CD14-positive monocyte (primary cell): ENCODE measurements around the gene EYS. TPM values are rescaled to one million over a fixed set of nuclear protein-coding genes. Genes with fewer than 3 reads are reported as not detected.

Source experiments
- DNase-seq, 3 donors: peaks; one replicate each; pipeline ENCODE4 v3.0.0-alpha.2; 2011 to 2022
- H2AFZ ChIP-seq: 2 replicates; pipeline ENCODE4 v1.6.0; 2012; ENCODE audit warnings: mild to moderate bottlenecking, low read depth, low read length, inconsistent platforms; ENCODE audit not compliant: insufficient read depth, poor library complexity, severe bottlenecking
- H3K27ac ChIP-seq, 2 donors: 1 replicate in 1 of 2; 2 replicates in 1 of 2; pipeline ENCODE4 v1.5.1; 2012 to 2013; ENCODE audit warnings: low read length in 2 of 2, control low read depth in 1 of 2, inconsistent platforms in 1 of 2, low read depth in 1 of 2, mild to moderate bottlenecking in 1 of 2
- H3K27me3 ChIP-seq, 2 donors: one replicate each; pipeline versions ENCODE4 v1.6.0 to v1.6.1; 2011 to 2013; ENCODE audit warnings: low read length in 2 of 2; ENCODE audit not compliant: control insufficient read depth in 2 of 2, insufficient read depth in 2 of 2
- H3K36me3 ChIP-seq, 2 donors: replicated peaks in 1 of 2; 1 replicate in 1 of 2; 2 replicates in 1 of 2; pipeline versions ENCODE4 v1.5.1 to v1.6.1; 2012 to 2013; ENCODE audit warnings: low read length in 2 of 2, control low read depth in 1 of 2, inconsistent platforms in 1 of 2, mild to moderate bottlenecking in 1 of 2; ENCODE audit not compliant: insufficient read depth in 2 of 2, control insufficient read depth in 1 of 2
- H3K4me1 ChIP-seq, 2 donors: 1 replicate in 1 of 2; 2 replicates in 1 of 2; pipeline versions ENCODE4 v1.5.1 to v1.6.1; 2012 to 2013; ENCODE audit warnings: low read length in 2 of 2, control low read depth in 1 of 2, inconsistent platforms in 1 of 2, mild to moderate bottlenecking in 1 of 2, moderate library complexity in 1 of 2; ENCODE audit not compliant: insufficient read depth in 2 of 2, control insufficient read depth in 1 of 2
- H3K4me2 ChIP-seq: replicated peaks from 2 replicates; pipeline ENCODE3; 2012; ENCODE audit warnings: low read length, moderate library complexity, mild to moderate bottlenecking; ENCODE audit not compliant: poor library complexity, severe bottlenecking; ENCODE audit errors: extremely low read depth
- H3K4me3 ChIP-seq, 3 experiments: fragments of 200-600 bp in 1 of 3; sonication (generic) in 1 of 3; replicated peaks in 1 of 3; 1 replicate in 2 of 3; 2 replicates in 1 of 3; pipeline ENCODE4 v1.5.1; 2011 to 2013; ENCODE audit warnings: low read length in 3 of 3, mild to moderate bottlenecking in 3 of 3, control low read depth in 2 of 3, low read depth in 2 of 3, inconsistent platforms in 1 of 3, moderate library complexity in 1 of 3
- H3K79me2 ChIP-seq: 2 replicates; pipeline ENCODE4 v1.6.0; 2012; ENCODE audit warnings: mild to moderate bottlenecking, control low read depth, inconsistent platforms, low read length, moderate library complexity; ENCODE audit not compliant: insufficient read depth
- H3K9ac ChIP-seq: 2 replicates; pipeline ENCODE4 v1.6.0; 2017; ENCODE audit warnings: low read length, mild to moderate bottlenecking; ENCODE audit not compliant: insufficient read depth, poor library complexity, severe bottlenecking
- H3K9me3 ChIP-seq, 2 donors: replicated peaks in 1 of 2; 1 replicate in 1 of 2; 2 replicates in 1 of 2; pipeline versions ENCODE4 v1.5.1 to v1.6.1; 2012 to 2013; ENCODE audit warnings: low read length in 2 of 2, control low read depth in 1 of 2; ENCODE audit not compliant: control insufficient read depth in 1 of 2, insufficient read depth in 1 of 2
- H4K20me1 ChIP-seq: 2 replicates; pipeline ENCODE4 v1.6.0; 2012; ENCODE audit warnings: mild to moderate bottlenecking, low read length, control low read depth, moderate library complexity; ENCODE audit not compliant: insufficient read depth
- H3K27ac Mint-ChIP-seq, 7 donors: one replicate each; pipeline ENCODE4 v1.8.0; 2020; ENCODE audit warnings: mild to moderate bottlenecking in 7 of 7, mixed read lengths in 7 of 7, moderate library complexity in 6 of 7, inconsistent platforms in 2 of 7
- H3K27me3 Mint-ChIP-seq, 3 donors: one replicate each; pipeline ENCODE4 v1.8.0; 2021 to 2022; ENCODE audit warnings: low read depth in 3 of 3, mild to moderate bottlenecking in 3 of 3, mixed read lengths in 3 of 3, moderate library complexity in 3 of 3, inconsistent platforms in 1 of 3
- H3K36me3 Mint-ChIP-seq, 2 donors: one replicate each; pipeline ENCODE4 v1.8.0; 2020; ENCODE audit warnings: mixed read lengths in 2 of 2, inconsistent platforms in 1 of 2, mild to moderate bottlenecking in 1 of 2
- H3K4me1 Mint-ChIP-seq: one replicate; pipeline ENCODE4 v1.8.0; 2020; ENCODE audit warnings: mild to moderate bottlenecking, mixed read lengths
- H3K4me3 Mint-ChIP-seq, 2 donors: one replicate each; pipeline ENCODE4 v1.8.0; 2020; ENCODE audit warnings: mild to moderate bottlenecking in 2 of 2, mixed read lengths in 2 of 2, moderate library complexity in 1 of 2
- H3K9me3 Mint-ChIP-seq, 7 donors: one replicate each; pipeline ENCODE4 v1.8.0; 2020 to 2022; ENCODE audit warnings: mixed read lengths in 7 of 7, mild to moderate bottlenecking in 6 of 7, moderate library complexity in 6 of 7, inconsistent platforms in 2 of 7
- CTCF ChIP-seq: fragments of 200-600 bp; IDR thresholded peaks from one replicate; pipeline ENCODE4 v1.8.0; 2022; ENCODE audit warnings: antibody characterized with exemption, mild to moderate bottlenecking
- WGBS: methylation state at CpG from one replicate; pipeline ENCODE4 v1.1.5; 2013; ENCODE audit warnings: missing lambda C conversion rate; ENCODE audit not compliant: insufficient coverage; 5-methylcytosine and 5-hydroxymethylcytosine counted together
- intact Hi-C, 2 donors: fragments of 100-400 bp; cut with micrococcal nuclease; formaldehyde crosslinking; loops; one replicate each; pipeline versions ENCODE4 v1.15.0 to v1.15.1; 2023
- polyA plus RNA-seq, 3 donors: library from polyadenylated mRNA; depleted of rRNA in 1 of 3; unstranded in 2 of 3; stranded (reverse) in 1 of 3; fragments of 300-500 nt in 2 of 3; fragments of >200 nt in 1 of 3; fragmentation: Illumina TruSeq in 2 of 3; gene quantifications; 1 replicate in 2 of 3; 2 replicates in 1 of 3; pipeline ENCODE4 v1.2.3, GENCODE V29; 2012 to 2021

Gene EYS
- polyA plus RNA-seq, 3 donors = 0.01 to 0.03 TPM; not detected in 1

- H3K36me3 Mint-ChIP-seq = no peaks in the 10 kb centered on the region
- no peaks in the 10 kb centered on the region for H3K79me2 ChIP-seq
- no peaks in the 10 kb centered on the region for H3K27me3 Mint-ChIP-seq
- no peak overlapping the region for H3K4me3 ChIP-seq
- H3K9me3 ChIP-seq = no peaks in the 10 kb centered on the region
- no peaks in the 10 kb centered on the region for H3K4me1 ChIP-seq
- no peaks in the 10 kb centered on the region for H3K27me3 ChIP-seq
- no CpG with 5 or more reads among the region's 1 CpG for WGBS
- no peak overlapping the region for H2AFZ ChIP-seq
- H3K4me2 ChIP-seq = no peak overlapping the region
- H3K9ac ChIP-seq = no peak overlapping the region
- no peaks in the 10 kb centered on the region for H4K20me1 ChIP-seq
- H3K4me3 Mint-ChIP-seq = no peak overlapping the region
- intact Hi-C loops = no loop called here
- DNase-seq = no peak
- H3K36me3 ChIP-seq = no peaks in the 10 kb centered on the region
- H3K27ac ChIP-seq = no peak overlapping the region
- H3K4me1 Mint-ChIP-seq = no peaks in the 10 kb centered on the region
- peaks cover 0 to 7% (median 0%) of the 10 kb centered on the region in 7 donors for H3K9me3 Mint-ChIP-seq
- no peak for TF ChIP-seq CTCF
- H3K27ac Mint-ChIP-seq = no peak overlapping the region
Observed at GRCh38 chr6:64255000-64255399, 1452.0 kb downstream of the EYS start.

- H3K9ac ChIP-seq = no peak overlapping the region
- H3K27me3 ChIP-seq = no peaks in the 10 kb centered on the region
- intact Hi-C loops = no loop called here
- H3K27ac ChIP-seq = no peak overlapping the region
- no peaks in the 10 kb centered on the region for H3K4me1 ChIP-seq
- Mint-ChIP-seq H3K9me3 (peaks cover 0 to 7% (median 0%) of the 10 kb centered on the region in 7 donors), H3K4me3 (no peak overlapping the region), H3K27ac (no peak overlapping the region), H3K36me3 (no peaks in the 10 kb centered on the region), H3K27me3 (no peaks in the 10 kb centered on the region), H3K4me1 (no peaks in the 10 kb centered on the region)
- no peaks in the 10 kb centered on the region for H3K79me2 ChIP-seq
- TF ChIP-seq CTCF = no peak
- WGBS = no CpG with 5 or more reads among the region's 3 CpGs
- no peaks in the 10 kb centered on the region for H4K20me1 ChIP-seq
- H3K36me3 ChIP-seq = no peaks in the 10 kb centered on the region
- H2AFZ ChIP-seq = no peak overlapping the region
- H3K4me2 ChIP-seq = no peak overlapping the region
- no peak overlapping the region for H3K4me3 ChIP-seq
- no peak for DNase-seq
- no peaks in the 10 kb centered on the region for H3K9me3 ChIP-seq
Observed at GRCh38 chr6:64254558-64254957, 1452.5 kb downstream of the EYS start.
